HG02798 (cell line): Measurements from ENCODE around the gene SMC3.

Experiments
- ATAC-seq: cut with Tn5 transposase; IDR thresholded peaks from one replicate; pipeline ENCODE4 v1.9.1; 2021; ENCODE audit warnings: mild to moderate bottlenecking; ENCODE audit not compliant: unreplicated experiment, poor library complexity

The SMC3 gene

DNA sequence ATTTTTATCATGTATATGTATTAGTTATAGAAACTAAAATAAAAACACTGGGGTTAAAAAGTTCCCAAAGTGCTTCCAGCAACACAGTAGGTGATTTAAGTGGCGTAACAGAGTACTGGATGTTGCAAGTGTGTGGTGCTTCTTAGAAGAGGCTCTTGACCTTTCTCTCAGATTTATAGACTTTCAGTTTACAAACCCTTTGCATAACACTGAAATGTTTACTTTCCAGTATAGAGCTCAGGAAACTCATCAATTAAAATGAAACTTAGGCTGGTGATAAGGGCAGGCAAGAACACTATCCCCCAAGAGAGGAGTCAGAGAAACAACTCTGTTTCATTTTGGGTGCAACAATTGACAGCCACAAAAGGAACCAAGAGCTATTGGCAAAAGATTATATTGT is 27.5 kb upstream of the SMC3 start:
- ATAC-seq, result no peak

DNA sequence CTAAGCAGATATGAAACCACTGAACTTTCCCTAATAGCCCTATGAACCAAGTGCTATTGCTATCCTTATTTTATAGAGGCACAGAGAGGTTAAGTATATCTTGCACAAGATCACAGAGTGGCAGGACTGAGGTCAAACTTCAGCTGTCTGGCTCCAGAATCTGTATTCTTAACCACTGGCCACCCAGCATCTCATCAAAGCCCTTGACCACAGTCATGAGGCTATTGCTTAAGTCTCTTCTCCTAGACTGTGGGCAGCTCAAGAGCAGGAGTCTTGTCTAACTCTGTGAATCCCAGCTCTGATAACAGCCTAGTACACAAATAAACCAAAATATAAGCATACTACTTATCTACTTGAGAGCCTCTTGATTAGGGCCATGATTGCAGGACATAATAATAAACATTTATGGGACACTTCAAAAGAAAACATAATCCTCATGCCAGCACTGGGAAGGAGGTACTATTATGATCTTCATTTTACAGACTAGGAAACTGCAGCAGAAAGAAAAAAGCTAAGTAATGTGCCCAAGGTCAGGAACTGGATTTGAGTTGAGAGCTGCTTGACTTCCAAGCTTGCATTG is 22.4 kb upstream of the SMC3 start:
- no peak for ATAC-seq

DNA sequence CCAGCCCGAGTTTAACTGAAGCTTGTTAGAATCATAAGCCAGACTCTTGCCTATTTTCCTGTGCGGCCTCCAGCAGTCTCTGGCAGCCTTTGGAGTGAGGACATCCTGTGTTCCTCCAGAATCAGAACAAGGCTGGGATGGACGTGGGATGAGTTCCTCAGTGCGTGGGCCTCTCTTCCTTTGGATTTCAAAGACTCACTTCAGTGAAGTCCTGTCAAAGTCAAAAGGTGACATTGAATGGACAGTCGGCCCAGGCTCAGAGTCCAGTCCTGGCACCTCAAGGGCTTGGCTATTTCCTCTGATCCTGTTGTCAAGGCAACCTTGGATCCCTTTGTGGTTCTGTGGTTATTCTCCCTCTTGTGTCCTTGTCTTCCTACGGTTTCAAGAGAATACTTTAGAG is 21.4 kb upstream of the SMC3 start:
- no peak for ATAC-seq

DNA sequence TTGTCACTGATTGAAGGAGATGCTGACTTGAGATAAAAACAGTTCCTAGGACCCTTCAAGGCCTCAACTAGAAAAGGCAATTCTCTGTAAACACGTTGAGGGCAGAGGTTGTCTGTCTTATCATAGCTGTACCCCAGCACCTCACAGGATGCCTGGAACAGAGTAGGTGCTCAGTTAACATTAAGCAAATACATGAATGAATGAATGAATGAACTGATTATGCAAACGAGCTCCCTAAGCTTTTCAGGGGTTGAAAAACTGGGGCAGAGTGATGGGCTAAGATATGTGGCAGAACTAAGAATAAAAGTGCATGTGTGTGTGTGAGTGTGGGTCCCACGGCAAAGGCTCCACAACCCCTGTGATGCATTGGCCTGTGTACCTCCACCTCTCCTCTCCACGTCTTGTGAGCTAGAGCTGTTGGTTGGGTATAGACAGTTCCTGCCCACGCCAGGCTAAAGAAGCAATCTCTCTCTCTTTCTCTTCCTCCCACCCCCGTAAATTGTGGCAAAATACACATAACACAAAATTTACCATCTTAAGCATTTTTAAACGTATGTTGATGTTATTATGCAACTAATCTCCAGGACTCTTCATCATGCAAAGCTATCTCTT is 20.9 kb upstream of the SMC3 start:
- ATAC-seq, result no peak

DNA sequence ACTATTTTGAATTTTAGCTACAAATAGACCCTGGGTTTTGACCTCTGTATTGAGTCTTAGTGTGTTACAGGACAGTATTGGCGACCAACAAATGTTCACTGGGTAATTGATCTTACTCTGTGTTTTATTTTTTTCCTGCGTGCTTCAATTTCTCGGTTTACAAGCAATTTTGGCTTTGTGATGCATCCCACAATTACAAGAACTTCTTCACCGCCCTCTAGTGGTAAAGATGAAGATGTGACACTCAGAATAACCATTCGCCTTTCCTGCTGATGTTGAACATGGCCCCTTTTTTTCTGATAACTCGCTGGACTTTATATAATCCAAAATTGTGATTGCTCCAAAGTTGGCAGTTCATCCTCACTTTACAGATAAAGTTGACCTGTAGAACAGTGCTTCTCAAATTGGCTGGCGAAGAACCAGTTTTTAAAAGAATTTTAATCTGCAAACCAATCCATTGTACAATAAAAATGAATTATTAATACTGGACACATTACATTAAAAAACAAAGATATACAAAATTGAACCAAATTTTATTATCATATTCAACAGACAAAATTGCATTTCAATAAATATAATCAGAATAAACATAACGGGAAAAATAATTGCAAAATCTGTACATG is 20.2 kb upstream of the SMC3 start:
- no peak for ATAC-seq

DNA sequence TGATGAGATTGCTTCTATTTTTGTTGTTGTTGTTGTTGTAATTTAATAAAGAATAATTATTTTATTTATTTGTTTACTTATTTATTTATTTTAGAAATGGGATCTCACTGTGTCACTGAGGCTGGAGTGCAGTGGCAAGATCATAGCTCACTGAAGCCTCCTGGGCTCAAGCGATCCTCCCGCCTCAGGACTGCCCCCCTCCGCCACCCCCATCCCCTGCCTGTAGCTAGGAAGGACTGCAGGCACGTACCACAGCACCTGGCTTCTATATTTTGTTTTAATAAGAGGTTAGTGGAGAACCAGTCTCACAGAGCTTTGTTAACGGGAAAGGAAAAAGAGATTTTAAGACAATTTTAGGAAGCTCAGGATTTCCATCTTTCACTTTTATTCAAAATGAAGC is 19.5 kb upstream of the SMC3 start:
- ATAC-seq, result no peak

DNA sequence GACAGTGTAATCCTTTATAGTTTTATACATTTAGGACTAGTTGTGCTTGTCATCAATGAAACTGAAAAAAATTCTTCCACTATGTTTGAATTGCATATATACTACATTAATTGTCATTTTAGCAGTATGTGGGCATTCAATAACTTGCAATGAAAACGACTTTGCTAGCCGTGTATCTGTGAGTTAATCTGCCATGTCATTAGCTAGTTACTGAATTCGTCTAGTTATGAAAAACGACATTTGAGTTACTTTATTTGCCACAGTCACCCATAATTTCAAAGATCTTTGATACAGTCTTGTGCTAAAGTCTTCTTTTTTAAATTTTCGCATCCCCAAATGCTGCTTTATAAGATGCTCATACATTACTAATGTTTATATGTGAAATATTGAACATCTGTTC is 18.3 kb upstream of the SMC3 start:
- no peak for ATAC-seq

DNA sequence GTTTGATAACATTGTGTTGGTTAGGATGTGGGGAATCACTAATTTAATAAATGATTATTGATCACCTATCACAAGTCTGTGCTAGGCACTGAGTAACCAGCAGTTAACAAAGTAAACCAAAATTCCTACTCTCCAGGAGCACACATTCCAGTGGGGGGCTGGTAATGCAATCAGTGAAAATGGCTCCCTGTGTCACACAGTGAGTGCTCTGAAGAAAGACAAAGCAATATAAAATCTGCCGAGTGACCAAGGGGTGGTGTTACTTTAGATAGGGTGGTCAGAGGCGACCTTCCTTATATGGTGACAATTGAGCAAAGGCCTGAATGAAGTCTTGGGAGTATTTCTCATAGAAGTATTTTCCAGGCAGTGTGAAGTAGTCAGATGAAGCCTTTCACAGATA is 13.6 kb upstream of the SMC3 start:
- no peak for ATAC-seq

DNA sequence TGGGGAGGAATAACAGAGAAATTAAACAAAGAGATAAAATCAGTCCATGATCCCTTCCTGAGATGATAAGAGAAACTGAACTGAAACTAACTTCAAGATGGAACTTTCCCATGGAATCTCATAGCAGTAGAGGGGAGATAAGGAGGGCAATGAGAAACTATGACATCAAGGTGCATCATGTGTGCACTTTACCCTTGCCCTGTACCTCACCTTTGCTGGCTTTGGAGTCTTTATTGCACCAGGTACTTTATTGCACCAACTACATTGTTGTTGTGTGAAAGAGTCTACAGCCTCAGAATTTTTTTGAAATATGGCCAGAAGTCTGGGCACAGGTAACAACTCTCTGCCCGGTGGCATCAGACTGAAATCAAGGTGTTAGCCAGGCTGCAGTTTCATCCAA is 11.2 kb upstream of the SMC3 start:
- no peak for ATAC-seq

DNA sequence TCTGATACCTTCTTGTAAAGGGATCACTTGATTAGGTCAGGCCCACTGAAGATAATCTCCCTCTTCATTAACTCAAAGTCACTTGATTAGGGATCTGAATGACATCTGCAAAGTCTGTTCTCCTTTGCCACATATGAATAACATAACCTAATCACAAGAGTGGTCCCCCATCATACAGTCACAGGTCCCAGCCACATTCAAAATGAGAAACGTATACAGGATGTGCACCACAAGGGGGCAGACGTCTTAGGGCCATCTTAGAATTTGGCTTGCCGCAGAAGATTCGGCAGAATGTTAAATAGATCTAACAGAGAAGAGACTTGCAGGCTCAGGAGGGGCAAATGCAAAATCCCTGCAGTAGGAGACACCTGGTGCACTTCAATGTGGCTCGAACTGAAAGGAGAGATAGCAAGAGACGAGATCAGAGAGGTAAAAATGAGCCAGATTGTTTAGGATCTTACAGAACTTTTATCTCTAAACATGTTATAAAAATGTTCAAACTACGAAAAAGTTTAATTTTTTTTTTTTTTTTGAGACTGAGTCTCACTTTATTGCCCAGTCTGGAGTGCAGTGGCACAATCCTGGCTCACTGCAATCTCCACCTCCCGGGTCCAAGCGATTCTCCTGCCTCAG is 10.4 kb upstream of the SMC3 start:
- peak; percentile 79 for ATAC-seq

DNA sequence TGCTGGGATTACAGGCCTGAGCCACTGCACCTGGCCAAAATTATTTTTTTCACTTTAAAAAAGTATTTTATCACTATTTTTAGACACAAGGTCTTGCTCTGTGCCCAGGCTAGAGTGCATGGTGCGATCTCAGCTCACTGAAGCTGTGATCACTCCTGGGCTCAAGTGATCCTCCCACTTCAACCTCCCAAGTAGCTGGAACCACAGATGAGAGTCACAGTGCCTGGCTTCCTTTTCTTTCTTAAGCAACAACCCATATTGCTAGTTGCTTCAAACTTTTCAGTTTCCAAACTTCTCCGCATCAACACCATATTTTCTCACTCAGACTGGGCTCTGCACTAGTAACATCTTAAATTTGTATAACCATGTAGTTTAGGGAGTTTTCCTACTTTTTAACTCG is 9.5 kb upstream of the SMC3 start:
- no peak for ATAC-seq

DNA sequence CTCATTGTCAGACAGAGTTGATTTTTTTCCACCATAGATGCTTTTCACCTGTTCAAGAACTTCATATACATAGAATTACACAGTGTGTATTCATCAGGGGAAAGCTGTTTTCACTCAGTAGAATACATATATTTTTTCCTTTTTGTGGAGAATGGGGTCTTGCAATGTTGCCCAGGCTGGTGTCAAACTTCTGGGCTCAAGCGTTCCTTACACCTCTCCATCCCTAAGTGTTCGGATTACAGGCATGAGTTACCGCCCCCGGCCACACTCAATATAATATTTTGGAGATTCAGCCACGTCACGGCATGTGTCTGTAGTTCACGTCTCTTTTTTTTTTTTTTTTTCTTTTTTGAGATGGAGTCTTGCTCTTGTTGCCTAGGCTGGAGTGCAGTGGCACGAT is 7.5 kb upstream of the SMC3 start:
- ATAC-seq, result no peak

DNA sequence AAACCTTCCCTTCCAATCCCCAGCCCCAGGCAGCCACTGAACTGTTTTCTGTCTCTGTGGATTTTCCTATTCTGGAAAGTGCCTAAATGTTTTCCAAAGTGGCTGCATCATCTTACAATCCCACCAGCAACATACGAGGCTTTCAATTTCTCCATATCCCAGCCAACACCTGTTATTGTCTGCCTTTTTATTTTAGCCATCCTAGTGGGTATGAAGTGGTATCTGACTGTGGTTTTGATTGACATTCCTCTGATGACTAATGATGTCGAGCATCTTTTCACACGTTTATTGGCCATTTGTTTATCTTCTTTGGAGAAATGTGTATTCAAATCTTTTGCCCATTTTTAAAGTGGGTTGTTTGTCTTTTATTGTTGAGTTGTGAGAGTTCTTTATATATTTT is 6.2 kb upstream of the SMC3 start:
- no peak for ATAC-seq

DNA sequence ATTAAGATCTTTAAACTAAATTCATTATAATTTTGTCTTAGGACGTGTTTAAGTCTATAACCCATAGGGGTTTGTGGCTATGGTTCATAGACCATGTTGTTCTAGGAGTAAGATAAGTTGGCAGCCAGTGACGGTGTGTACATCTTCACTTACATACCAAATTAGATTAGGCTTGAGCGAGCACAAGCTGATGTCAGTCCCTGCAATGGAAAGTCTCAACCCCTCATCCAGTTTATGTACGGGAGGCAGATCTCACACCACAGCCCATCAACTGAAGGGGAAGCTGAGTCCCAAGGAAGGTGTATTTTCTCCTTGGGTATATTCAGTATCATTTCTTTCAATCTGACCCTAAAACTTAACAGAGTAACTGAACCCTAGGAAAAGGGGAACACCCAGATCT is 5.1 kb upstream of the SMC3 start:
- no peak for ATAC-seq

DNA sequence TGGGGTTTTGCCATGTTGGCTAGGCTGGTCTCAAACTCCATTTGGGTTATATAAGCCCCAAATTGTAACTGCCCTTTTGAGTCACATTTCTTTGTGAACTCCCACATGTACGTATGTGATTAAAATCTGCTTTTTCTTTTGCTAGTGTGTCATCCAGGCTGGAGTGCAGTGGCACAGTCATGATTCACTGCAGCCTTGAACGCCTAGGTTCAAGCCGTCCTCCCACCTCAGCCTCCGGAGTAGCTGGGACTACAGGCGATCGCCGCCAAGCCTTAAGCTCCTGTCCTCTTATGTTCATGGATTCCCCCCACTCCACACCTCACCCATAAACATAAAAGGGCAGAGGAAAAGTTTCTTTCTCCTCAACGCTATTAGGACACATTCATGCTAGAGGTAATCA is 4.4 kb upstream of the SMC3 start:
- no peak for ATAC-seq

DNA sequence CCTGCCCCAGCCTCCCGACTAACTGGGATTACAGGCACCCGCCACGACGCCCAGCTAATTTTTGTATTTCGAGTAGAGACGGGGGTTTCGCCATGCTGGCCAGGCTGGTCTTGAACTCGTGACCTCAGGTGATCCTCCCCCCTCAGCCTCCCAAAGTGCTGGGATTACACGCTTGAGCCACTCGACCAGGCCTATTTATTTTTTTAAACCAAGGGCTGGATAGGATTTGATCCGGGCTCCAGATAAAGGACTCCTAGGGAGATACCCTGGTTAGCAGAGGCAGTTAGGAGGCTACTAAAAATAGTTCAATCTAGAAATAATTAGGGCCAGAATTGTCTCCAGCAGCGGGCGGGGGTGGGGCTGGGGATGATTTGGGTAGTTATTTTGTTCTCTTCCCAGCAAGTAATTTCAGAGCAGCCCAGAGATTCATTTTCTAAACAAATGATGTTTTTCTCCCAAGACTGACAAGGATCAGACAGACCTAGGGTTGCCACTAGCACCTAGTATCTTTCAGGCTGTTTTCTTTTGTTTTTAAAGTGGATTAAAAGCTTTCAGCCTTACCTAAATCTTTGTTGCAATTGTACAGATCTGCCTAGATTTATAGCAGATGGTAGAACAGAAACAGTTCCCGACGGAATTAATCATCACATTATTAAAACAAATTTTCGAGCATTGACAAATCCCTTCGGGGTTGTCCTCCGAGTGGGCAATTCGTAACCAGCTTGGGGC is 859 bp upstream of the SMC3 start:
- no peak for ATAC-seq

DNA sequence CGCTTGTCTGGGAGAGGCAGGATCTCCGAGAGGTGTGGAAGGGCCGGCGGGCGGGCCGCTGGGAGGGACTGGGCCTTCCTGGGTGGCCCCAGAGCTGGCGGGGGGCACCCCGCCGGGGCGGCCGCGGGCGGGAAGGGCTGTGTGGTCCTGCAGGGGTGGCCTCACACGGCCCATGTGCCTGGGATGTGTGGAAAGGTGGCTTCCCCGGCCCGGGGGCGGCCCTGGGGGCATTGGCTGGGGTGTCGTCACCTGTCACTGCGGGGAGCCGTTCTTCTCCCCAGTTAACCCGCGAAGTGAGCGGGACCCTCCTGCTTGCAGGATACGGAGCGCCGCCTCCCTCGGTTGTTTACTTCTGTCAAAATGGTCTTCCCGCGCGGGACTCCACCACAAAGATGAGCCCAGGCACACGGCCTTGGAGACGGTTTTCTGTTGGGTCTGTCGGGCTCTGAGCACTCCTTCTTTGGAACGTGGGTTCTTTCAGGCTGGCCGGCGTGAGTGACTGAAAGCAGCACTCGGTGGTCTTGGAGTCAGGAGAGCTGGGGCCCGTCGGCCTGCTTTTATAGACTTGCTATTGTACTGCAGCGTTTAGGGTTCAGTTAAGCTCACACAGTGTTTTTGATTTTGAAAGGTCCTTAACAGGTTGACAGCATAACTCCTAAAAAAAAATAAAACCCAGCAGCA is 700 bp downstream of the SMC3 start:
- ATAC-seq, result peak; percentile 26

DNA sequence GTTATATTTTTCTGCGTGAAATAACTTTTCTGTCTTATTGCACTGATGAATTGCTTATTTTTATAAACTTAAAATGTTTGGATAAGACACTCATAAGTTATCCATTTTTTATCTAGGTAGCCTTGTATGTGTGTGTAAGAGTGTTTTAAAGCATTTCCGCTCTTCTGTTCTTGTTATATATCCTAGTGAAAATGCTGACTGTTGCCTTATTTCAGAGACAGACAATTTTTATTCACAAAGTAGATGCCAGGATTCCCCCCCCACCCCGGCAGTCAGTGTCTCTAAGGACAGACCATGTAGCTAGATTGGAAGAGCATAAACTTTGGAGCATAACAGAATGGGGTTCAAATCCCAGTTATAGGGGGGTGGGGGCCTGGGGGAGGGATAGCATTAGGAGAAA is 1.6 kb downstream of the SMC3 start:
- ATAC-seq, result no peak

DNA sequence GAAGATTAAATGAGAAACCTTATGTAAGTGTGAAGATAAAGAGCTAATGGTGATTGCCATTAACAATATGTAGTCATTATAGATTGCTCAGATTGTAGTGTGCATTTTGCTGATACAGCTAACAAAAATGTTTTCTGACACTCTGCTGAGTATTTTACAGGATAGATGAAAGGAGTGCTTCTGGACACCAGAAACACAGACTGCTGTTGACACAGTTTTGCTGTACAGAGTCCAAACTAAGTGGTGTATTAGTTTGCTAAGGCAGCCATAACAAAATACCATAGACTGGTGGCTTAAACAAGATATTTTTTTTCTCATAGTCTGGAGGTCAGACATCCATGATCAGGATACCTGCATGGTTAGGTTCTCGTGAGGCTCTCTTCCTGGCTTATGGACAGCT is 2.2 kb downstream of the SMC3 start:
- no peak for ATAC-seq

DNA sequence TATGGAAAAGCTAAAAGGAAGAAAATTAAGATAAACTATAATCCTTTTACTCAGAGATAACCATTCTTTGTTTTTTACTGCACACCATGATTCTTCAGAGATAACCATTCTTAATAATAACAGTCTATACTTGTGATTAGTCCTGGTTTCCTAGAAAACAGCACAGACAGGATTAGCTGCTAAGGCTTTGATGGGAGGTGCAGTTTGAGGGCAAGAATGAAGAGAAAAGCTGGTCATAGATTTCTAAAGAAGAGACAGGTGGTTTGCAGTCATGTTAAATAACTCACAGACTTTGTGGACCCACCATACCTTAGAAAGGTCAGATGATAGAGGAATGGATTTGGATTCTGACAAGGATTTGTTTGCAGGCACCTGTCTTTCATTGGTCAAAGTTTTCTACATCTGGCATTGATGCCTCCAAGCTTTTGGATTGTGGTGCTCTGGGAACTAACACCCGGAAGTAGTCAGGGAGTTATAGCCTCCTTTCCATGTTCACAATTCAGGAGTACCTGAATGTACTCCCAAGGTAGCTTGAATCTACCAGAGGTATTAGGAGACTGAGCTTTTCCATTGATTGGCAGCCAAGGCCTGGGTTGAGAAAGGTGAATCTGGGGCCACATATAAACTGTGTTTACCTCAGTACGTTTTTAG is 3.7 kb downstream of the SMC3 start:
- no peak for ATAC-seq
